Measurements from ENCODE around the gene ATP6V1G3. TPM values are rescaled to one million over a fixed set of nuclear protein-coding genes. Genes with fewer than 3 reads are reported as not detected.
A peak's percentile ranks its signal among the peaks of the same experiment; 100 is the strongest.

ATP6V1G3 gene
- total and polyA plus RNA-seq, 9 of the 15 experiments (the other 6 are each of a cell fraction or from before 2014, with no cell fraction given) = 0.32 TPM; not detected in 8

DNA sequence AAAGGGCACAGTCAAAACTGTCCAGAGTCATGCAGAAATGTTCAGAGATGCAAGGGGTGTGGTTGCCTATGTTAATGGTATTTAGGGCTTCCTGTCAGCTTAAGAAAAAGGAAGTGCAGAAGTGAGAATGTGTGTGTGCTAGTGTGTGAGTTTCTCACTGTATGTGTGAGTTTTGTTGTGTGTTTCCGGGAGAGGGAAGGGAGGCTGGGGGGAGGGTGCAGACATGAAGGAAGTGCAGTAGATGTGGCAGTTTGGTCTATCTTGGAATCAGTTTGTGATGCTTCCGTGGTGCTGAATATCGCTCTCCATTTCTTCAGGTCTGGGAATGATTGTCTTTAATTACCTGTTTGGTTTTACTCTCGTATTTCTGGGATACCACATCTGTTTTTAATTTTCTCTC lies 16.5 kb upstream of the ATP6V1G3 start (continued):
- TF ChIP-seq CBX3 (IDR thresholded peaks at IDR 0.05; ENCODE audit: borderline replicate concordance in 1 of 2, low read length in 2 of 2) (no peak), ZNF76 (CRISPR knock-in tag; IDR thresholded peaks at IDR 0.05; ENCODE audit: borderline replicate concordance) (no peak), MLLT1 (IDR thresholded peaks at IDR 0.05) (peak; percentile 48 to 60; a peak in 2 of 4 replicates), PURB (CRISPR knock-in tag; IDR thresholded peaks at IDR 0.05; ENCODE audit: low read depth) (no peak), ZNF140 (CRISPR knock-in tag; IDR thresholded peaks at IDR 0.05) (no peak), ZNF282 (CRISPR knock-in tag; IDR thresholded peaks at IDR 0.05) (no peak), ZBTB17 (CRISPR knock-in tag; IDR thresholded peaks at IDR 0.05) (no peak), POLR2B (IDR thresholded peaks at IDR 0.05; ENCODE audit: low read depth, partially characterized antibody) (no peak), ZNF24 (IDR thresholded peaks at IDR 0.05) (0 out of 2 replicates have a peak, but pooled peaks have one; percentile 34), NFIX (CRISPR knock-in tag; IDR thresholded peaks at IDR 0.05; ENCODE audit: low read depth) (no peak), RFX7 (CRISPR knock-in tag; IDR thresholded peaks at IDR 0.05) (no peak), TOE1 (IDR thresholded peaks at IDR 0.05; ENCODE audit: borderline replicate concordance) (no peak), TOE1 (CRISPR knock-in tag; IDR thresholded peaks at IDR 0.05; ENCODE audit: borderline replicate concordance, low read depth) (no peak), POLR2A (conservative IDR thresholded peaks at IDR 0.05) (no peak), GABPA (tag; conservative IDR thresholded peaks at IDR 0.05; ENCODE audit: low read depth) (peak; percentile 80), ZZZ3 (IDR thresholded peaks at IDR 0.05) (no peak), ZEB2 (IDR thresholded peaks at IDR 0.05) (no peak), FIP1L1 (IDR thresholded peaks at IDR 0.05; ENCODE audit: low read depth, low read length, poor library complexity, severe bottlenecking) (no peak), ZNF217 (CRISPR knock-in tag; IDR thresholded peaks at IDR 0.05) (no peak), HSF4 (CRISPR knock-in tag; IDR thresholded peaks at IDR 0.05; ENCODE audit: borderline replicate concordance) (no peak), EGR1 (conservative IDR thresholded peaks at IDR 0.05) (no peak), SREBF1 (IDR thresholded peaks at IDR 0.05; ENCODE audit: borderline replicate concordance, low read depth, low read length) (no peak), MEIS2 (IDR thresholded peaks at IDR 0.05; ENCODE audit: partially characterized antibody) (no peak), ZNF57 (CRISPR knock-in tag; IDR thresholded peaks at IDR 0.05) (no peak), NFATC3 (IDR thresholded peaks at IDR 0.05) (no peak), HLTF (IDR thresholded peaks at IDR 0.05) (0 out of 2 replicates have a peak, but pooled peaks have one; percentile 26), MTA1 (IDR thresholded peaks at IDR 0.05; ENCODE audit: borderline replicate concordance) (no peak; the same call in 1 of the 2 replicates), SUPT5H (IDR thresholded peaks at IDR 0.05) (peak; percentile 24; the same call in 1 of the 2 replicates), PHF8 (IDR thresholded peaks at IDR 0.05; ENCODE audit: borderline replicate concordance, low read length) (no peak)
- TF ChIP-seq, protein P1, sequence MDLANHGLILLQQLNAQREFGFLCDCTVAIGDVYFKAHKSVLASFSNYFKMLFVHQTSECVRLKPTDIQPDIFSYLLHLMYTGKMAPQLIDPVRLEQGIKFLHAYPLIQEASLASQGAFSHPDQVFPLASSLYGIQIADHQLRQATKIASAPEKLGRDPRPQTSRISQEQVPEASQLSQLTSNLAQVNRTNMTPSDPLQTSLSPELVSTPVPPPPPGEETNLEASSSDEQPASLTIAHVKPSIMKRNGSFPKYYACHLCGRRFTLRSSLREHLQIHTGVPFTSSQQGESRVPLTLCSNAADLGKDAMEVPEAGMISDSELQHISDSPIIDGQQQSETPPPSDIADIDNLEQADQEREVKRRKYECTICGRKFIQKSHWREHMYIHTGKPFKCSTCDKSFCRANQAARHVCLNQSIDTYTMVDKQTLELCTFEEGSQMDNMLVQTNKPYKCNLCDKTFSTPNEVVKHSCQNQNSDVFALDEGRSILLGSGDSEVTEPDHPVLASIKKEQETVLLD (IDR thresholded peaks at IDR 0.05) = no peak
- TF ChIP-seq, protein P2, sequence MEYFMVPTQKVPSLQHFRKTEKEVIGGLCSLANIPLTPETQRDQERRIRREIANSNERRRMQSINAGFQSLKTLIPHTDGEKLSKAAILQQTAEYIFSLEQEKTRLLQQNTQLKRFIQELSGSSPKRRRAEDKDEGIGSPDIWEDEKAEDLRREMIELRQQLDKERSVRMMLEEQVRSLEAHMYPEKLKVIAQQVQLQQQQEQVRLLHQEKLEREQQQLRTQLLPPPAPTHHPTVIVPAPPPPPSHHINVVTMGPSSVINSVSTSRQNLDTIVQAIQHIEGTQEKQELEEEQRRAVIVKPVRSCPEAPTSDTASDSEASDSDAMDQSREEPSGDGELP (CRISPR knock-in tag; IDR thresholded peaks at IDR 0.05; ENCODE audit: borderline replicate concordance) = no peak

All from K562 (cell line).